ENCODE results near the gene TMEM86B.
"Not testable (repeated sequence)": the region's sequence is repeated elsewhere in the genome, so short reads cannot be mapped to it uniquely, and the experiment has no call there.

TMEM86B gene

DNA sequence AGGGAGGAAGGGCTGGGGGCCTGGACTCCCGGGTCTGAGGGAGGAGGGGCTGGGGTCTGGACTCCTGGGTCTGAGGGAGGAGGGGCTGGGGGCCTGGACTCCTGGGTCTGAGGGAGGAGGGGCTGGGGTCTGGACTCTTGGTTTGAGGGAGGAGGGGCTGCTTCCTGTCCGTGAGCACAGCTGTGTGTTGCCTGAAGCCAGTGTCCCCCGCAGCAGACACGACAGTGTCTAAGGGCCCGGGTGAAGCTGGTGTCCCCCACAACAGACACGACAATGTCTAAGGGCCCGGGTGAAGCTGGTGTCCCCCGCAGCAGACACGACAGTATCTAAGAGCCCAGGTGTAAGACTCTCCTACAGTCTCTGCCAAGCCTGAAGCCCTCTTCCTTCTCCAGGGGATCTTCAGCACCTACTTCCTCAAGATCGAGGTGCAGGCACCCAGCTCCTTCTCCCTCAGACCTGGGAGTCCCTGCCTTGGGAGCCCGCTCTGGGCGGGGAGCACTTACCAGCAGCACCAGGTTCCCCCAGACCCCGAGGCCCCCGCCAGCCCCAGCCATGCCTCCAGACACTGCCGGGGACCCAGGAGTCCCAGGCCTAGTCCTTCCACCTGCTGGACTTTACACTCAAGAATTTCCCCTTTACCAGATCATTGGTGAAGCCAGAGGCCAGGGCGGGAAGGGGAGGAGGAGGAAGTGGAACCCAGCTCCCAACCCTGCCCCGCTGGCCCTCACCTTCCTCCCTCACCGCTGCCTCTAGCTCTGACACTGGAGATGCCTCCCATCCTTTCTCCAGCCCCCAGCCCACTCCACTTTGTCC lies 19.5 kb downstream of the TMEM86B start, which contains the start of gene PTPRH:
TSS of gene PTPRH (minus strand) at position 622 of the 813 bp plus-strand sequence. CDS start at position 554, 68 bp downstream.
- no peak for ATAC-seq

DNA sequence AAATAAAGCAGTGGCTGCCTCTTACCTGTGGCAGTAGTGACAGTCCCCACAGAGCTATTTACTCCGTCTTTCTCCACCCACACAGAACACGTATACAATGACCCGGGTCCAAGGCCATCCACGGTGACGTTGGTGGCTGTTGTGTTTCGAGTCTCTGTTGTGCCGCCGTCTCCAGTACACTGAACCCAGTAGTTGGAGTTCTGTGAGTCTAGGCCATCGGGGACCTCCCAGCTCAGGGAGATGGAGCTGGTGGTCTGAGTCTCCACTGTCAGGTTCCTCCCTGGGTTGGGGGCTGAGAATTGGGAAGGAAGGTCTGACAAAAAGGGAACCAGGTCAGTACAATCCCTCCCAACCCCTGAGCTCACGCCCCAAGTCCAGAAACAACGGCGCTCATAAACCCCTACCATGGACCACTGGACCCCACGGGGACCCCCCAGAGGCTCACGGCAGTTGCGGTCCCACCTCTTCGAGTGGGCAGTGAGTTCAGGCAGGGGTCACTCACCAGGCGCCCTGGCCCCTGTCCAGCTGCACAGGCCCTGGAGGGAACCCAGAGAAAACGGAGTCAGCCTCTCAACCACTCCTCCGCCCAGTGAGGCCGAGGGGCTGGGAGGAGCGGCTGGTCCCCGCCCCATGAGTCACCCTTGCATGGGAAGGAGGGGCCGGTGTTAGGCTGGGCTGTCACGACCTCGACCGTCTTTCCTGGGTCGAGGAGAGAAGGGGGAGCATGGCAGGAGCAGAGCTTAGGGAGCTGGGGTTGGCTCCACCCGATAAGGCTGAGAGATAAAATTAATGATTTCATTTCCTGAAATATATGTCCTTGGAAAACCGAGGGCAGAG lies 21.7 kb downstream of the TMEM86B start:
- peak; percentile 96 for ATAC-seq

More for the DNA sequence above, 19.5 kb downstream of the TMEM86B start, which contains the start of gene PTPRH:
- TF ChIP-seq ZNF565 (CRISPR knock-in tag; conservative IDR thresholded peaks at IDR 0.05; ENCODE audit: low read depth) (no peak), RARB (CRISPR knock-in tag; IDR thresholded peaks at IDR 0.05) (no peak), TCF4 (CRISPR knock-in tag; IDR thresholded peaks at IDR 0.05; ENCODE audit: borderline replicate concordance) (no peak)

DNA sequence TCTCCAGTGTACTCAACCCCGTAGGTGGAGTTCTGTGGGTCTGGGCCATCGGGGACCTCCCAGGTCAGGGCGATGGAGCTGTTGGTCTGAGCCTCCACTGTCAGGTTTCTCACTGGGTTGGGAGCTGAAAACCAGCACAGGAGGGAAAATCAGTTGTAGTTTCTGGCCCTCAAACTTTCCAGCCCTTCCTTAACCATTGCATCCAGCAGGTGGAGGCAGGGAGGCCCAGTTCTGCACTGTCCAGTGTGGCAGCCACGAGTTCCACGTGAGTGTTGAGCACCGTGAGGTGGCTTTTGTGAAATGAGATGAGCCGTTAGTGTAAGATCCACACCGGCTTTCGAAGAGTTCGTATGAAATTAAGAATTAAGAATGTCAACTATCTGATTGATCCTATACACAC lies 26.4 kb downstream of the TMEM86B start:
- not testable (repeated sequence) for ATAC-seq

More for the DNA sequence above, 21.7 kb downstream of the TMEM86B start:
- TF ChIP-seq, protein P1, sequence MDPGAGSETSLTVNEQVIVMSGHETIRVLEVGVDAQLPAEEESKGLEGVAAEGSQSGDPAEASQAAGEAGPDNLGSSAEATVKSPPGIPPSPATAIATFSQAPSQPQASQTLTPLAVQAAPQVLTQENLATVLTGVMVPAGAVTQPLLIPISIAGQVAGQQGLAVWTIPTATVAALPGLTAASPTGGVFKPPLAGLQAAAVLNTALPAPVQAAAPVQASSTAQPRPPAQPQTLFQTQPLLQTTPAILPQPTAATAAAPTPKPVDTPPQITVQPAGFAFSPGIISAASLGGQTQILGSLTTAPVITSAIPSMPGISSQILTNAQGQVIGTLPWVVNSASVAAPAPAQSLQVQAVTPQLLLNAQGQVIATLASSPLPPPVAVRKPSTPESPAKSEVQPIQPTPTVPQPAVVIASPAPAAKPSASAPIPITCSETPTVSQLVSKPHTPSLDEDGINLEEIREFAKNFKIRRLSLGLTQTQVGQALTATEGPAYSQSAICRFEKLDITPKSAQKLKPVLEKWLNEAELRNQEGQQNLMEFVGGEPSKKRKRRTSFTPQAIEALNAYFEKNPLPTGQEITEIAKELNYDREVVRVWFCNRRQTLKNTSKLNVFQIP (CRISPR knock-in tag; IDR thresholded peaks at IDR 0.05; ENCODE audit: borderline replicate concordance, low read depth), result no peak
- TF ChIP-seq TCF4 (CRISPR knock-in tag; IDR thresholded peaks at IDR 0.05; ENCODE audit: borderline replicate concordance), result peak; percentile 25; the same call in 1 of the 2 replicates

DNA sequence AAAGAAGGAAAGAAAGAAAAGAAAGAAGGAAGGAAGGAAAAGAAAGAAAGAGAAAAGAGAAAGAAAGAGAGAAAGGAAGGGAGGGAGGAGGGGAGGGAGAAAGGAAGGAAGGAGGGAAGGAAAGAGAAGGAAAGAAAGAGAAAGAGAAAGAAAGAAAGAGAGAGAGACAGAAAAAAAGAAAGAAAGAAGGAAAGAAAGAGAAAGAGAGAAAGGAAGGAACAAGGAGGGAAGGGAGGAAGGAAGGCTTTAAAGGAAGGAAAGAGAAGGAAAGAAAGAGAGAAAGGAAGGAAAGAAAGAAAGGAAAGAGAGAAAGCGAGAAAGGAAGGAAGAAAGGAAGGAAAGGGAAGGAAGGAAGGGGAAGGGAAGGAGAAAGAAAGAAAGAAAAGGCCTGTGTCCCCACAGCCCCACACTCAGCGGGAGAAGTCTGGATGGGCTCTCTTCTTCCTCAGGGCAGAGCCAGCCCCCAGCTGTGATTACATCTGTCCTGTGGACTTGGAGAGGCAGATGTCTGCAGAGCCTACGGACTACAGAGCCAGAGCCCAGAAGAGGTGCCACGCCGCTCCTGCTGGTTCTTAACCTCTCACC lies 28.9 kb downstream of the TMEM86B start:
- no peak for ATAC-seq
- no peak for TF ChIP-seq PPARA (CRISPR knock-in tag; IDR thresholded peaks at IDR 0.05; ENCODE audit: borderline replicate concordance)
- TF ChIP-seq SNAI2 (CRISPR knock-in tag; IDR thresholded peaks at IDR 0.05), result no peak
- no peak for TF ChIP-seq TCF4 (CRISPR knock-in tag; IDR thresholded peaks at IDR 0.05; ENCODE audit: borderline replicate concordance)
- TF ChIP-seq ZNF565 (CRISPR knock-in tag; conservative IDR thresholded peaks at IDR 0.05; ENCODE audit: low read depth), result no peak
- TF ChIP-seq, protein P2, sequence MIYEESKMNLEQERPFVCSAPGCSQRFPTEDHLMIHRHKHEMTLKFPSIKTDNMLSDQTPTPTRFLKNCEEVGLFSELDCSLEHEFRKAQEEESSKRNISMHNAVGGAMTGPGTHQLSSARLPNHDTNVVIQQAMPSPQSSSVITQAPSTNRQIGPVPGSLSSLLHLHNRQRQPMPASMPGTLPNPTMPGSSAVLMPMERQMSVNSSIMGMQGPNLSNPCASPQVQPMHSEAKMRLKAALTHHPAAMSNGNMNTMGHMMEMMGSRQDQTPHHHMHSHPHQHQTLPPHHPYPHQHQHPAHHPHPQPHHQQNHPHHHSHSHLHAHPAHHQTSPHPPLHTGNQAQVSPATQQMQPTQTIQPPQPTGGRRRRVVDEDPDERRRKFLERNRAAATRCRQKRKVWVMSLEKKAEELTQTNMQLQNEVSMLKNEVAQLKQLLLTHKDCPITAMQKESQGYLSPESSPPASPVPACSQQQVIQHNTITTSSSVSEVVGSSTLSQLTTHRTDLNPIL (CRISPR knock-in tag; IDR thresholded peaks at IDR 0.05; ENCODE audit: low read depth), result no peak
- TF ChIP-seq, protein P3, sequence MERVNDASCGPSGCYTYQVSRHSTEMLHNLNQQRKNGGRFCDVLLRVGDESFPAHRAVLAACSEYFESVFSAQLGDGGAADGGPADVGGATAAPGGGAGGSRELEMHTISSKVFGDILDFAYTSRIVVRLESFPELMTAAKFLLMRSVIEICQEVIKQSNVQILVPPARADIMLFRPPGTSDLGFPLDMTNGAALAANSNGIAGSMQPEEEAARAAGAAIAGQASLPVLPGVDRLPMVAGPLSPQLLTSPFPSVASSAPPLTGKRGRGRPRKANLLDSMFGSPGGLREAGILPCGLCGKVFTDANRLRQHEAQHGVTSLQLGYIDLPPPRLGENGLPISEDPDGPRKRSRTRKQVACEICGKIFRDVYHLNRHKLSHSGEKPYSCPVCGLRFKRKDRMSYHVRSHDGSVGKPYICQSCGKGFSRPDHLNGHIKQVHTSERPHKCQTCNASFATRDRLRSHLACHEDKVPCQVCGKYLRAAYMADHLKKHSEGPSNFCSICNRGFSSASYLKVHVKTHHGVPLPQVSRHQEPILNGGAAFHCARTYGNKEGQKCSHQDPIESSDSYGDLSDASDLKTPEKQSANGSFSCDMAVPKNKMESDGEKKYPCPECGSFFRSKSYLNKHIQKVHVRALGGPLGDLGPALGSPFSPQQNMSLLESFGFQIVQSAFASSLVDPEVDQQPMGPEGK (CRISPR knock-in tag; IDR thresholded peaks at IDR 0.05; ENCODE audit: borderline replicate concordance), result no peak
- no peak for TF ChIP-seq GLIS3 (CRISPR knock-in tag; IDR thresholded peaks at IDR 0.05)

DNA sequence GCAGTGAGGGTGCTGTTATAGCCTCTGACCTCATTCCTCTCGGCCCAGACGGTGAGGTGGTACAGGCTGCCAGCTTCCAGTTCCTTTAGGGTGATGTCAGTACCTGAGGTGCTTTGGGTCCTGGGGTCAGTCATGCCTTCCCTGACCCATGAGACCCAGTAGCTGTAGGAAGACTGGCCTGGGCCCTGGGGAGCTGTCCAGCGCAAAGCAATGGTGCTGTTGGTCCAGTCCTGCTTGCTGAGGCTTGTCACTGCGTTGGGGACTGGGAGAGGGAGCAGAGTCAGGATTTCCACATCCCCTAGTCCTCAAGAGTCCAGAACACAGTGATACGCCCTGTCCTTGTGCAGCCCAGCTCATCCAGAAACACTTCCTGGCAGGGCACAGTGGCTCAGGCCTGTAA lies 29.9 kb downstream of the TMEM86B start:
- ATAC-seq, result no peak
- no peak for TF ChIP-seq BACH2 (CRISPR knock-in tag; IDR thresholded peaks at IDR 0.05; ENCODE audit: borderline replicate concordance)
- TF ChIP-seq RARB (CRISPR knock-in tag; IDR thresholded peaks at IDR 0.05), result no peak
- no peak for TF ChIP-seq ZNF565 (CRISPR knock-in tag; conservative IDR thresholded peaks at IDR 0.05; ENCODE audit: low read depth)
- no peak for TF ChIP-seq TCF4 (CRISPR knock-in tag; IDR thresholded peaks at IDR 0.05; ENCODE audit: borderline replicate concordance)
- TF ChIP-seq, protein P3 (CRISPR knock-in tag; IDR thresholded peaks at IDR 0.05; ENCODE audit: borderline replicate concordance), result no peak
- TF ChIP-seq ESRRG (CRISPR knock-in tag; IDR thresholded peaks at IDR 0.05), result no peak
- TF ChIP-seq ZNF70 (CRISPR knock-in tag; IDR thresholded peaks at IDR 0.05), result no peak
- no peak for TF ChIP-seq ZFP30 (CRISPR knock-in tag; IDR thresholded peaks at IDR 0.05)
- TF ChIP-seq TOX (CRISPR knock-in tag; IDR thresholded peaks at IDR 0.05; ENCODE audit: borderline replicate concordance), result no peak
- no peak for TF ChIP-seq OSR1 (CRISPR knock-in tag; IDR thresholded peaks at IDR 0.05)
- TF ChIP-seq PPARA (CRISPR knock-in tag; IDR thresholded peaks at IDR 0.05; ENCODE audit: borderline replicate concordance), result no peak
- TF ChIP-seq ISL1 (CRISPR knock-in tag; IDR thresholded peaks at IDR 0.05), result no peak
- TF ChIP-seq, protein P2 (CRISPR knock-in tag; IDR thresholded peaks at IDR 0.05; ENCODE audit: low read depth), result no peak
- no peak for TF ChIP-seq ARNTL (CRISPR knock-in tag; IDR thresholded peaks at IDR 0.05; ENCODE audit: borderline replicate concordance, low read depth)
- no peak for TF ChIP-seq ZFP3 (CRISPR knock-in tag; IDR thresholded peaks at IDR 0.05)
- no peak for TF ChIP-seq SNAI2 (CRISPR knock-in tag; IDR thresholded peaks at IDR 0.05)
- no peak for TF ChIP-seq ZC3H10 (CRISPR knock-in tag; IDR thresholded peaks at IDR 0.05)
- TF ChIP-seq, protein P4, sequence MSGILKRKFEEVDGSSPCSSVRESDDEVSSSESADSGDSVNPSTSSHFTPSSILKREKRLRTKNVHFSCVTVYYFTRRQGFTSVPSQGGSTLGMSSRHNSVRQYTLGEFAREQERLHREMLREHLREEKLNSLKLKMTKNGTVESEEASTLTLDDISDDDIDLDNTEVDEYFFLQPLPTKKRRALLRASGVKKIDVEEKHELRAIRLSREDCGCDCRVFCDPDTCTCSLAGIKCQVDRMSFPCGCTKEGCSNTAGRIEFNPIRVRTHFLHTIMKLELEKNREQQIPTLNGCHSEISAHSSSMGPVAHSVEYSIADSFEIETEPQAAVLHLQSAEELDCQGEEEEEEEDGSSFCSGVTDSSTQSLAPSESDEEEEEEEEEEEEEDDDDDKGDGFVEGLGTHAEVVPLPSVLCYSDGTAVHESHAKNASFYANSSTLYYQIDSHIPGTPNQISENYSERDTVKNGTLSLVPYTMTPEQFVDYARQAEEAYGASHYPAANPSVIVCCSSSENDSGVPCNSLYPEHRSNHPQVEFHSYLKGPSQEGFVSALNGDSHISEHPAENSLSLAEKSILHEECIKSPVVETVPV (CRISPR knock-in tag; IDR thresholded peaks at IDR 0.05), result no peak
